ENCODE results near the gene CYP3A5. TPM values are rescaled to one million over a fixed set of nuclear protein-coding genes. Genes with fewer than 3 reads are reported as not detected.

Gene CYP3A5
- total and polyA plus RNA-seq, 2 of the 4 experiments (the other 2 are of a cell fraction), result not detected

- Histone ChIP-seq H3K9ac (ENCODE audit: low read depth, low read length) (no peak overlapping the region), H2BK5ac (ENCODE audit: low read depth, low read length, poor library complexity, severe bottlenecking) (no peak overlapping the region), H4K91ac (ENCODE audit: insufficient read depth, low read depth, low read length) (no peak overlapping the region), H2AK5ac (ENCODE audit: low read depth, low read length) (no peak overlapping the region), H4K8ac (ENCODE audit: low read depth in 2 of 2, low read length in 2 of 2) (no peak overlapping the region), H4K5ac (ENCODE audit: low read depth, low read length) (no peak overlapping the region), H3K23ac (ENCODE audit: low read depth, low read length) (no peak overlapping the region), H2BK120ac (ENCODE audit: low read depth, low read length) (no peak overlapping the region), H3K27me3 (ENCODE audit: control insufficient read depth, insufficient read depth, low read length) (no peaks in the 10 kb centered on the region), H3K4me3 (ENCODE audit: insufficient read depth, low read depth, low read length) (no peak overlapping the region), H2BK15ac (ENCODE audit: low read depth, low read length) (no peak overlapping the region), H3K79me1 (ENCODE audit: low read depth in 1 of 2, low read length in 2 of 2) (no peaks in the 10 kb centered on the region), H2BK20ac (ENCODE audit: low read depth, low read length) (no peak overlapping the region), H3K18ac (ENCODE audit: low read depth, low read length) (no peak overlapping the region), H3K4me2 (ENCODE audit: low read depth, low read length) (no peak overlapping the region), H4K20me1 (ENCODE audit: insufficient read depth, low read length) (no peaks in the 10 kb centered on the region), H3K4ac (ENCODE audit: low read depth, low read length) (no peak overlapping the region), H2AFZ (replicated peaks; ENCODE audit: low read length, poor library complexity) (no peak overlapping the region), H3K56ac (ENCODE audit: extremely low read depth, insufficient read depth, low read length) (no peak overlapping the region), H3K27ac (ENCODE audit: insufficient read depth, low read length) (no peak overlapping the region), H2AK9ac (replicated peaks; ENCODE audit: low read depth, low read length, poor library complexity) (no peak overlapping the region), H3K9me1 (ENCODE audit: insufficient read depth, low read length) (no peaks in the 10 kb centered on the region; the same call in 1 of the 2 replicates), H3K4me1 (ENCODE audit: control insufficient read depth, insufficient read depth, low read length) (no peaks in the 10 kb centered on the region), H3K14ac (replicated peaks; ENCODE audit: low read depth, low read length) (no peak overlapping the region), H3K36me3 (ENCODE audit: control insufficient read depth, insufficient read depth, low read length) (0 out of 2 replicates have a peak, but pooled peaks cover 2% of the 10 kb centered on the region), H3K9me3 (ENCODE audit: control insufficient read depth, insufficient read depth, low read length) (no peaks in the 10 kb centered on the region)
- dilution Hi-C loops (cut with HindIII; ENCODE audit: low sequenced_read_pairs, unreplicated experiment), result no loop called here
- no peak for DNase-seq
- WGBS, 2 experiments (ENCODE audit: extremely low coverage in 2 of 2, insufficient read length in 1 of 2), result 100% methylated on average over 11 of the region's 23 CpGs; no CpG with 5 or more reads in 1 of the 2 experiments
- POLR2A ChIA-PET (ENCODE audit: unreplicated experiment), result no interaction called here
- no peak for ATAC-seq (ENCODE audit: low read depth)
- no TSS peak for BruUV-seq (replicated peaks)
- CTCF ChIA-PET, result no interaction called here
- no peak for TF ChIP-seq RAD21 (IDR thresholded peaks at IDR 0.05; ENCODE audit: low read length)
- no peak for TF ChIP-seq USF2 (IDR thresholded peaks at IDR 0.05; ENCODE audit: low read depth, low read length)
- no peak for TF ChIP-seq POLR2A (IDR thresholded peaks at IDR 0.05; ENCODE audit: low read depth, low read length)
- TF ChIP-seq MAZ (IDR thresholded peaks at IDR 0.05; ENCODE audit: borderline replicate concordance, low read depth, low read length), result no peak
- TF ChIP-seq RCOR1 (IDR thresholded peaks at IDR 0.05; ENCODE audit: insufficient replicate concordance, low read length), result no peak
- TF ChIP-seq BHLHE40 (IDR thresholded peaks at IDR 0.05; ENCODE audit: low read depth, low read length), result no peak
- TF ChIP-seq NFE2L2 (IDR thresholded peaks at IDR 0.05; ENCODE audit: low read depth, low read length), result no peak
- TF ChIP-seq SMC3 (IDR thresholded peaks at IDR 0.05; ENCODE audit: low read depth, low read length), result no peak
- no peak for TF ChIP-seq RFX5 (IDR thresholded peaks at IDR 0.05; ENCODE audit: low read depth, low read length)
- TF ChIP-seq CHD1 (IDR thresholded peaks at IDR 0.05; ENCODE audit: low read depth, low read length), result no peak
- no peak for TF ChIP-seq ELK1 (IDR thresholded peaks at IDR 0.05; ENCODE audit: borderline replicate concordance, low read depth, low read length)
- TF ChIP-seq MXI1 (IDR thresholded peaks at IDR 0.05; ENCODE audit: borderline replicate concordance, low read depth, low read length), result no peak
- TF ChIP-seq CEBPB (IDR thresholded peaks at IDR 0.05; ENCODE audit: low read depth, low read length), result no peak
- TF ChIP-seq MAFK (IDR thresholded peaks at IDR 0.05; ENCODE audit: low read depth, low read length), result no peak
- TF ChIP-seq CTCF (conservative IDR thresholded peaks at IDR 0.05; ENCODE audit: low read depth, low read length), result no peak
- in situ Hi-C loops (cut with MboI; ENCODE audit: low sequenced_read_pairs), result no loop called here
- intact Hi-C loops (cut with micrococcal nuclease), result loop anchor here (10.0 kb wide), 1 partner anchor 256 kb away; no protein-coding TSS in a partner anchor
These were observed 41.1 kb downstream of the CYP3A5 start for GRCh38 chr7:99638731-99639130.

Measured in IMR-90 (cell line).